Thoracic aorta (tissue), 2 donors: ENCODE data around the gene OR10G8. TPM values are rescaled to one million over a fixed set of nuclear protein-coding genes. Genes with fewer than 3 reads are reported as not detected.
"Not testable (repeated sequence)": the region's sequence is repeated elsewhere in the genome, so short reads cannot be mapped to it uniquely, and the experiment has no call there.

Experiments used
- ATAC-seq: fragments of 150-250 bp; one replicate; pipeline ENCODE4 v1.8.0; 2017; ENCODE audit warnings: low read depth; ENCODE audit not compliant: insufficient number of reproducible peaks, low FRiP score
- DNase-seq: peaks from one replicate; pipeline ENCODE4 v3.0.0-alpha.2; 2020; ENCODE audit warnings: low spot score
- H3K27ac ChIP-seq, 2 donors: fragments of 200-600 bp; sonication (generic); 1 replicate in 1 of 2; 2 replicates in 1 of 2; pipeline ENCODE4 v1.5.1; 2016; ENCODE audit warnings: mild to moderate bottlenecking in 2 of 2, moderate library complexity in 2 of 2
- H3K27me3 ChIP-seq: fragments of 200-600 bp; sonication (generic); replicated peaks from 2 replicates; pipeline ENCODE4 v1.6.0; 2016; ENCODE audit warnings: mild to moderate bottlenecking; ENCODE audit not compliant: insufficient read depth
- H3K36me3 ChIP-seq: fragments of 200-600 bp; sonication (generic); one replicate; pipeline ENCODE4 v1.5.1; 2016
- H3K4me1 ChIP-seq, 2 donors: fragments of 200-600 bp; sonication (generic); 1 replicate in 1 of 2; 2 replicates in 1 of 2; pipeline versions ENCODE4 v1.5.1 to v1.6.0; 2016; ENCODE audit warnings: low read depth in 2 of 2, mild to moderate bottlenecking in 1 of 2; ENCODE audit not compliant: control insufficient read depth in 1 of 2
- H3K4me3 ChIP-seq: fragments of 200-600 bp; sonication (generic); 2 replicates; pipeline ENCODE4 v1.5.1; 2016; ENCODE audit warnings: mild to moderate bottlenecking
- H3K9me3 ChIP-seq: fragments of 200-600 bp; sonication (generic); 2 replicates; pipeline ENCODE4 v1.5.1; 2016
- total RNA-seq, 2 donors: library from RNA; depleted of rRNA; stranded (reverse); fragments of >200 nt; gene quantifications; one replicate each; pipeline versions ENCODE4 v1.1.0 to v1.2.3, GENCODE V29; 2016
- TF ChIP-seq, protein P1 (sequence below): fragments of 200-600 bp; sonication (generic); IDR thresholded peaks from one replicate; pipeline ENCODE4 v1.5.1; 2019; ENCODE audit warnings: antibody characterized with exemption

OR10G8 gene, protein sequence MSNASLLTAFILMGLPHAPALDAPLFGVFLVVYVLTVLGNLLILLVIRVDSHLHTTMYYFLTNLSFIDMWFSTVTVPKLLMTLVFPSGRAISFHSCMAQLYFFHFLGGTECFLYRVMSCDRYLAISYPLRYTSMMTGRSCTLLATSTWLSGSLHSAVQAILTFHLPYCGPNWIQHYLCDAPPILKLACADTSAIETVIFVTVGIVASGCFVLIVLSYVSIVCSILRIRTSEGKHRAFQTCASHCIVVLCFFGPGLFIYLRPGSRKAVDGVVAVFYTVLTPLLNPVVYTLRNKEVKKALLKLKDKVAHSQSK
- total RNA-seq, result not detected

GRCh38 chr11:124026498-124026897, at the start of gene OR10G8:
TSS of gene OR10G8 (plus strand) at chr11:124026798. CDS start at chr11:124029623, 2,825 bp downstream.
- Histone ChIP-seq H3K36me3 (no peaks in the 10 kb centered on the region), H3K4me3 (no peak within 1 kb of the TSS), H3K4me1 (no peaks in the 10 kb centered on the region), H3K27me3 (no peaks in the 10 kb centered on the region), H3K9me3 (no peaks in the 10 kb centered on the region), H3K27ac (no peak within 1 kb of the TSS)
- TF ChIP-seq, protein P1, sequence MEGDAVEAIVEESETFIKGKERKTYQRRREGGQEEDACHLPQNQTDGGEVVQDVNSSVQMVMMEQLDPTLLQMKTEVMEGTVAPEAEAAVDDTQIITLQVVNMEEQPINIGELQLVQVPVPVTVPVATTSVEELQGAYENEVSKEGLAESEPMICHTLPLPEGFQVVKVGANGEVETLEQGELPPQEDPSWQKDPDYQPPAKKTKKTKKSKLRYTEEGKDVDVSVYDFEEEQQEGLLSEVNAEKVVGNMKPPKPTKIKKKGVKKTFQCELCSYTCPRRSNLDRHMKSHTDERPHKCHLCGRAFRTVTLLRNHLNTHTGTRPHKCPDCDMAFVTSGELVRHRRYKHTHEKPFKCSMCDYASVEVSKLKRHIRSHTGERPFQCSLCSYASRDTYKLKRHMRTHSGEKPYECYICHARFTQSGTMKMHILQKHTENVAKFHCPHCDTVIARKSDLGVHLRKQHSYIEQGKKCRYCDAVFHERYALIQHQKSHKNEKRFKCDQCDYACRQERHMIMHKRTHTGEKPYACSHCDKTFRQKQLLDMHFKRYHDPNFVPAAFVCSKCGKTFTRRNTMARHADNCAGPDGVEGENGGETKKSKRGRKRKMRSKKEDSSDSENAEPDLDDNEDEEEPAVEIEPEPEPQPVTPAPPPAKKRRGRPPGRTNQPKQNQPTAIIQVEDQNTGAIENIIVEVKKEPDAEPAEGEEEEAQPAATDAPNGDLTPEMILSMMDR, result no peak
- no peak for ATAC-seq
- no peak for DNase-seq

DNA sequence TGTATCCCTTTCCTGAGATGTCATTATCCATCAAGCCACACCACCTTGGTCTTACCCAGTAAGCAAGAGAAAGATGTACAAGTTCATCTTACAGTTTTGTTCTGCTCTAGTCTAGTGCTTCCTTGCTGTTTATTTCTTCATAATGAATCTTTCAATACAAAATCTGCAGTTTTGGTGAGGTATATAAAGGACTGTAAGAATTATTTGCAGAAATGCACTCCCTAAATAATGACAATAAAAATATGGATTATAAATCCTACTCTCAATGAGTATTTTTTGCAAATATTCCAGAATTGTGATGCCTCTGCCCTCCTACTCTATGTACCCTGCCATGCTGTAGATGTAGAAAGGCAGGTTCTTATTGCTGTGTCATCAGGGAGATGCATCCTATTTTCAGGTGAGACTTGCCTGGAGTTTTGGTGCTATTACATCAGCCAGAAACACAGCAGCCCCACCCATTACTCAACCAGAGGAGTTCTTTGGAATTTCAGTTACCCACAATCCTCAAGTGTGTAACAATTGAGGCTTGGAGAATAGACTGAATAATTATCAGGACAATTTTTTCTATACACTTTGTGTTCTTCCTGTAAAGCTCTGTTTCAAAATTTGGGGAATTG, 48.8 kb upstream of the OR10G8 start, which contains the start of gene OR10S1:
TSS of gene OR10S1 (minus strand) at position 51 of the 617 bp plus-strand sequence. CDS start 117 bp downstream, outside the sequence.
- Histone ChIP-seq H3K27me3 (no peaks in the 10 kb centered on the region), H3K27ac (no peak within 1 kb of the TSS), H3K4me3 (no peak within 1 kb of the TSS), H3K36me3 (no peaks in the 10 kb centered on the region), H3K9me3 (no peaks in the 10 kb centered on the region), H3K4me1 (no peaks in the 10 kb centered on the region)
- DNase-seq (no peak), ATAC-seq (no peak)
- TF ChIP-seq, protein P1, result no peak

- DNase-seq (no peak), ATAC-seq (no peak)
- no peaks in the 10 kb centered on the region for H3K4me1 ChIP-seq
- H3K27ac ChIP-seq, result no peak overlapping the region
- no peaks in the 10 kb centered on the region for H3K27me3 ChIP-seq
- H3K9me3 ChIP-seq, result no peaks in the 10 kb centered on the region
- TF ChIP-seq, protein P1, result no peak
- no peak overlapping the region for H3K4me3 ChIP-seq
- H3K36me3 ChIP-seq, result no peaks in the 10 kb centered on the region
These were observed 47.3 kb upstream of the OR10G8 start for GRCh38 chr11:123979311-123979710.

- DNase-seq (no peak), ATAC-seq (no peak)
- TF ChIP-seq, protein P1, result no peak
- Histone ChIP-seq H3K36me3 (no peaks in the 10 kb centered on the region), H3K27ac (no peak within 1 kb of the TSS), H3K4me1 (no peaks in the 10 kb centered on the region), H3K27me3 (no peaks in the 10 kb centered on the region), H3K9me3 (no peaks in the 10 kb centered on the region), H3K4me3 (no peak within 1 kb of the TSS)
These were observed 31.5 kb upstream of the OR10G8 start, which contains the start of gene OR10G6 for GRCh38 chr11:123995119-123995518. TSS of gene OR10G6 (minus strand) at chr11:123995161. CDS start at chr11:123995161, 0 bp downstream.

DNA sequence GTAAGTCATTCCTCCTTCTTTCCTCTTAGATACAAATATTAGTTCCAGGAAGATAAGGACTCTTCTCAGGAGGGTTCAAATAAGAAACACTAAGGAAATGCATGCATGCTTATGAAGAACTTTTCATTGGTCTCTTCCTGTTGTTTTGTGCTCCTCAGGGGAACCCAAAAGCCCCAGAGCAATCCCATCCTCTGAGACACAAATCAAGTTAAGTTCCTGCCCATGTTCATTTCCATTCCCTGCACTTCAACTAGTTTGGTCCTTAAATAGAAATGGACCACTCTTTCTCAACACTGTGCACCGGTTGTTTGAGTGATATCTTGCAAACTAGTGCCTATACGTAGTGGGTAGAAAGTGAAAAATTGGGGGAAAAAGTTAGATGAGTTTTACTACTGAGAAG, 13.9 kb upstream of the OR10G8 start, which contains the start of gene OR10G4:
TSS of gene OR10G4 (plus strand) at position 301 of the 400 bp plus-strand sequence. CDS start 2,578 bp downstream, outside the sequence.
- Histone ChIP-seq H3K4me3 (no peak within 1 kb of the TSS), H3K27me3 (no peaks in the 10 kb centered on the region), H3K36me3 (no peaks in the 10 kb centered on the region), H3K4me1 (no peaks in the 10 kb centered on the region), H3K27ac (no peak within 1 kb of the TSS), H3K9me3 (no peaks in the 10 kb centered on the region)
- DNase-seq (no peak), ATAC-seq (no peak)
- TF ChIP-seq, protein P1, result no peak

DNA sequence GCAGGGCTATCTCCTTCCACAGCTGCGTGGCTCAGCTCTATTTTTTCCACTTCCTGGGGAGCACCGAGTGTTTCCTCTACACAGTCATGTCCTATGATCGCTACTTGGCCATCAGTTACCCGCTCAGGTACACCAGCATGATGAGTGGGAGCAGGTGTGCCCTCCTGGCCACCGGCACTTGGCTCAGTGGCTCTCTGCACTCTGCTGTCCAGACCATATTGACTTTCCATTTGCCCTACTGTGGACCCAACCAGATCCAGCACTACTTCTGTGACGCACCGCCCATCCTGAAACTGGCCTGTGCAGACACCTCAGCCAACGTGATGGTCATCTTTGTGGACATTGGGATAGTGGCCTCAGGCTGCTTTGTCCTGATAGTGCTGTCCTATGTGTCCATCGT, 10.8 kb upstream of the OR10G8 start:
- not testable (repeated sequence) for H3K9me3 ChIP-seq, H3K27ac ChIP-seq, ATAC-seq, H3K27me3 ChIP-seq, H3K36me3 ChIP-seq, H3K4me3 ChIP-seq, DNase-seq, H3K4me1 ChIP-seq
